MM.1S (cell line): ENCODE data around the gene ARL6.

Experiments used
- DNase-seq: peaks from one replicate; pipeline ENCODE4 v3.0.0-alpha.2; 2015
- H2AFZ ChIP-seq: fragments of 300-600 bp; sonication (generic); 2 replicates; pipeline ENCODE4 v1.6.0; 2016; ENCODE audit warnings: antibody characterized with exemption, low read length
- H3F3A ChIP-seq: fragments of 300-600 bp; sonication (generic); 2 replicates; pipeline ENCODE4 v1.6.1; 2016; ENCODE audit warnings: mild to moderate bottlenecking, antibody characterized with exemption, low read length, moderate library complexity, mixed read lengths; ENCODE audit not compliant: insufficient read depth
- H3K27ac ChIP-seq: fragments of 300-600 bp; sonication (generic); 2 replicates; pipeline ENCODE4 v1.5.1; 2016; ENCODE audit warnings: mild to moderate bottlenecking, low read length
- H3K27me3 ChIP-seq: fragments of 300-600 bp; sonication (generic); replicated peaks from 2 replicates; pipeline ENCODE4 v1.6.0; 2016; ENCODE audit warnings: low read length; ENCODE audit not compliant: insufficient read depth
- H3K36me3 ChIP-seq: fragments of 300-600 bp; sonication (generic); replicated peaks from 2 replicates; pipeline ENCODE4 v1.6.1; 2016; ENCODE audit warnings: mild to moderate bottlenecking, low read length, mixed read lengths; ENCODE audit not compliant: insufficient read depth
- H3K4me1 ChIP-seq: fragments of 300-600 bp; sonication (generic); 2 replicates; pipeline ENCODE4 v1.6.1; 2016; ENCODE audit warnings: low read length, mixed read lengths
- H3K4me2 ChIP-seq: fragments of 300-600 bp; sonication (generic); 2 replicates; pipeline ENCODE4 v1.6.0; 2016; ENCODE audit warnings: low read depth, low read length
- H3K4me3 ChIP-seq: fragments of 300-600 bp; sonication (generic); 2 replicates; pipeline ENCODE4 v1.5.1; 2016; ENCODE audit warnings: low read length, mixed read lengths
- H3K79me2 ChIP-seq: fragments of 300-600 bp; sonication (generic); 2 replicates; pipeline ENCODE4 v1.6.1; 2016; ENCODE audit warnings: mixed run types, low read length, mixed read lengths
- H3K9ac ChIP-seq: fragments of 300-600 bp; sonication (generic); 2 replicates; pipeline ENCODE4 v1.6.1; 2016; ENCODE audit warnings: low read length, mixed read lengths
- H3K9me2 ChIP-seq: fragments of 300-600 bp; sonication (generic); replicated peaks from 2 replicates; pipeline ENCODE4 v1.6.1; 2016; ENCODE audit warnings: mild to moderate bottlenecking, low read length, mixed read lengths; ENCODE audit not compliant: insufficient read depth
- H3K9me3 ChIP-seq: fragments of 300-600 bp; sonication (generic); replicated peaks from 2 replicates; pipeline ENCODE4 v1.6.1; 2016; ENCODE audit warnings: mild to moderate bottlenecking, low read length, mixed read lengths; ENCODE audit not compliant: insufficient read depth
- H4K20me1 ChIP-seq: fragments of 300-600 bp; sonication (generic); 2 replicates; pipeline ENCODE4 v1.6.1; 2016; ENCODE audit warnings: mild to moderate bottlenecking, low read length, moderate library complexity, mixed read lengths; ENCODE audit not compliant: insufficient read depth
- CTCF ChIP-seq: fragments of 300-600 bp; sonication (generic); IDR thresholded peaks from 2 replicates; pipeline ENCODE4 v1.5.1; 2016; ENCODE audit warnings: antibody characterized with exemption, low read length, mixed read lengths
- EZH2 ChIP-seq: fragments of 300-600 bp; sonication (generic); optimal IDR thresholded peaks from 2 replicates; pipeline ENCODE3; 2017; ENCODE audit warnings: low read depth, mild to moderate bottlenecking, antibody characterized with exemption, low read length, mixed read lengths
- EZH2phosphoT487 ChIP-seq: fragments of 300-600 bp; sonication (generic); IDR thresholded peaks from 2 replicates; pipeline ENCODE4 v1.6.1; 2018; ENCODE audit warnings: antibody characterized with exemption, low read length

ARL6 gene

GRCh38 chr3:97742036-97742435, 22.5 kb upstream of the ARL6 start:
- no peak for DNase-seq
- TF ChIP-seq CTCF (no peak), EZH2phosphoT487 (no peak), EZH2 (no peak)
- H3K36me3 ChIP-seq = no peaks in the 10 kb centered on the region
- H4K20me1 ChIP-seq = no peaks in the 10 kb centered on the region
- no peaks in the 10 kb centered on the region for H3F3A ChIP-seq
- no peaks in the 10 kb centered on the region; the same call in 1 of the 2 replicates for H3K9me2 ChIP-seq
- no peaks in the 10 kb centered on the region for H3K4me1 ChIP-seq
- H3K4me2 ChIP-seq = no peak overlapping the region
- no peaks in the 10 kb centered on the region for H3K27me3 ChIP-seq
- H2AFZ ChIP-seq = no peak overlapping the region
- H3K9ac ChIP-seq = no peak overlapping the region
- H3K79me2 ChIP-seq = no peaks in the 10 kb centered on the region
- H3K27ac ChIP-seq = no peak overlapping the region
- no peak overlapping the region for H3K4me3 ChIP-seq
- no peaks in the 10 kb centered on the region for H3K9me3 ChIP-seq

- Histone ChIP-seq H3K9me3 (no peaks in the 10 kb centered on the region), H2AFZ (no peak overlapping the region), H3F3A (no peaks in the 10 kb centered on the region), H3K27me3 (no peaks in the 10 kb centered on the region), H3K9ac (no peak overlapping the region), H3K4me1 (no peaks in the 10 kb centered on the region), H3K9me2 (no peaks in the 10 kb centered on the region; the same call in 1 of the 2 replicates), H4K20me1 (no peaks in the 10 kb centered on the region), H3K36me3 (no peaks in the 10 kb centered on the region), H3K27ac (no peak overlapping the region), H3K4me3 (no peak overlapping the region), H3K4me2 (no peak overlapping the region), H3K79me2 (no peaks in the 10 kb centered on the region)
- no peak for TF ChIP-seq CTCF
- TF ChIP-seq EZH2phosphoT487 = no peak
- no peak for TF ChIP-seq EZH2
- DNase-seq = no peak
Observed at GRCh38 chr3:97744289-97744688, 20.3 kb upstream of the ARL6 start.

- H3K27ac ChIP-seq = peak overlapping the region; percentile 71; the same call in 1 of the 2 replicates
- H3K4me1 ChIP-seq = peaks cover 8% of the 10 kb centered on the region; the same call in 1 of the 2 replicates
Observed at GRCh38 chr3:97763586-97764406, 762 bp upstream of the ARL6 start.

More at GRCh38 chr3:97763586-97764406, 762 bp upstream of the ARL6 start:
- Histone ChIP-seq H2AFZ (peak overlapping the region; percentile 97), H3K4me2 (peak overlapping the region; percentile 86), H4K20me1 (no peaks in the 10 kb centered on the region), H3F3A (peaks cover 5% of the 10 kb centered on the region; the same call in 1 of the 2 replicates), H3K9ac (peak overlapping the region; percentile 51; the same call in 1 of the 2 replicates), H3K79me2 (no peaks in the 10 kb centered on the region), H3K4me3 (peak overlapping the region; percentile 93), H3K36me3 (no peaks in the 10 kb centered on the region), H3K9me2 (no peaks in the 10 kb centered on the region), H3K27me3 (no peaks in the 10 kb centered on the region), H3K9me3 (no peaks in the 10 kb centered on the region)
- no peak for DNase-seq
- TF ChIP-seq CTCF (no peak), EZH2 (no peak), EZH2phosphoT487 (no peak)
